PC-9 (cell line): ENCODE data around the gene USP36. TPM values are rescaled to one million over a fixed set of nuclear protein-coding genes. Genes with fewer than 3 reads are reported as not detected.
"Not testable (repeated sequence)": the region's sequence is repeated elsewhere in the genome, so short reads cannot be mapped to it uniquely, and the experiment has no call there.

Experiments
- BruUV-seq: library from RNA; stranded (reverse); fragments of 400-500 nt; replicated peaks from 2 replicates; lab custom pipeline; 2021; lab: Mats Ljungman, UMichigan
- CTCF ChIA-PET: fragments of 300-600 bp; sonication (Branson Sonifier 250); formaldehyde crosslinking; loops from one replicate; lab custom pipeline; 2022; ENCODE audit warnings: antibody characterized with exemption; lab: Charles Lee
- POLR2A ChIA-PET: fragments of 300-600 bp; sonication (Branson Sonifier 250); formaldehyde crosslinking; loops from one replicate; lab custom pipeline; 2022; ENCODE audit warnings: antibody characterized with exemption; ENCODE audit not compliant: unreplicated experiment; lab: Charles Lee
- DNase-seq, 2 experiments: peaks; one replicate each; pipeline versions ENCODE4 v3.0.0 to v3.0.0-alpha.2; 2015 to 2022; ENCODE audit warnings: mixed read lengths in 1 of 2
- H2AFZ ChIP-seq: fragments of 200-600 bp; sonication (generic); 2 replicates; pipeline ENCODE4 v1.8.1; 2017; ENCODE audit warnings: antibody characterized with exemption
- H3F3A ChIP-seq: fragments of 200-600 bp; sonication (generic); 2 replicates; pipeline ENCODE4 v1.8.1; 2017; ENCODE audit warnings: antibody characterized with exemption, mild to moderate bottlenecking, low read depth; ENCODE audit not compliant: insufficient read depth
- H3K27ac ChIP-seq: fragments of 200-600 bp; sonication (generic); 2 replicates; pipeline ENCODE4 v1.6.1; 2016; ENCODE audit warnings: mixed run types
- H3K27me3 ChIP-seq: fragments of 200-600 bp; sonication (generic); 2 replicates; pipeline ENCODE4 v1.6.1; 2016; ENCODE audit warnings: low read depth, mixed run types; ENCODE audit not compliant: insufficient read depth
- H3K36me3 ChIP-seq: fragments of 200-600 bp; sonication (generic); 2 replicates; pipeline ENCODE4 v1.6.1; 2016; ENCODE audit warnings: low read depth, mixed run types
- H3K4me1 ChIP-seq: fragments of 200-600 bp; sonication (generic); replicated peaks from 2 replicates; pipeline ENCODE4 v1.6.1; 2016; ENCODE audit warnings: mixed run types; ENCODE audit not compliant: insufficient read depth
- H3K4me2 ChIP-seq: fragments of 200-600 bp; sonication (generic); 2 replicates; pipeline ENCODE4 v1.6.1; 2017; ENCODE audit warnings: mixed run types
- H3K4me3 ChIP-seq: fragments of 200-600 bp; sonication (generic); 2 replicates; pipeline ENCODE4 v1.6.1; 2016; ENCODE audit warnings: mixed run types
- H3K79me2 ChIP-seq: fragments of 200-600 bp; sonication (generic); 2 replicates; pipeline ENCODE4 v1.6.1; 2017; ENCODE audit warnings: low read depth, mixed run types
- H3K9me2 ChIP-seq: fragments of 200-600 bp; sonication (generic); 2 replicates; pipeline ENCODE4 v1.8.1; 2017; ENCODE audit warnings: mild to moderate bottlenecking; ENCODE audit not compliant: insufficient read depth
- H3K9me3 ChIP-seq: fragments of 200-600 bp; sonication (generic); 2 replicates; pipeline ENCODE4 v1.8.1; 2016; ENCODE audit warnings: low read depth; ENCODE audit not compliant: insufficient read depth
- H4K20me1 ChIP-seq: fragments of 200-600 bp; sonication (generic); 2 replicates; pipeline ENCODE4 v1.8.1; 2017; ENCODE audit not compliant: insufficient read depth
- CTCF ChIP-seq: fragments of 200-600 bp; sonication (generic); conservative IDR thresholded peaks from 2 replicates; pipeline ENCODE4 v1.6.1; 2017; ENCODE audit warnings: mixed run types, antibody characterized with exemption, mild to moderate bottlenecking, moderate library complexity
- EZH2 ChIP-seq: fragments of 200-600 bp; sonication (generic); IDR thresholded peaks from 2 replicates; pipeline ENCODE4 v1.8.0; 2017; ENCODE audit warnings: antibody characterized with exemption, low read depth
- intact Hi-C: fragments of 100-400 bp; cut with micrococcal nuclease; formaldehyde crosslinking; loops from one replicate; pipeline ENCODE4 v1.10.0; 2022; ENCODE audit not compliant: unreplicated experiment
- total RNA-seq: library from RNA; stranded (reverse); gene quantifications from 2 replicates; pipeline ENCODE4 v1.2.3, GENCODE V29; 2021

Gene USP36
- total RNA-seq, 1 experiment from 2014 or later, result 46.2 TPM

DNA sequence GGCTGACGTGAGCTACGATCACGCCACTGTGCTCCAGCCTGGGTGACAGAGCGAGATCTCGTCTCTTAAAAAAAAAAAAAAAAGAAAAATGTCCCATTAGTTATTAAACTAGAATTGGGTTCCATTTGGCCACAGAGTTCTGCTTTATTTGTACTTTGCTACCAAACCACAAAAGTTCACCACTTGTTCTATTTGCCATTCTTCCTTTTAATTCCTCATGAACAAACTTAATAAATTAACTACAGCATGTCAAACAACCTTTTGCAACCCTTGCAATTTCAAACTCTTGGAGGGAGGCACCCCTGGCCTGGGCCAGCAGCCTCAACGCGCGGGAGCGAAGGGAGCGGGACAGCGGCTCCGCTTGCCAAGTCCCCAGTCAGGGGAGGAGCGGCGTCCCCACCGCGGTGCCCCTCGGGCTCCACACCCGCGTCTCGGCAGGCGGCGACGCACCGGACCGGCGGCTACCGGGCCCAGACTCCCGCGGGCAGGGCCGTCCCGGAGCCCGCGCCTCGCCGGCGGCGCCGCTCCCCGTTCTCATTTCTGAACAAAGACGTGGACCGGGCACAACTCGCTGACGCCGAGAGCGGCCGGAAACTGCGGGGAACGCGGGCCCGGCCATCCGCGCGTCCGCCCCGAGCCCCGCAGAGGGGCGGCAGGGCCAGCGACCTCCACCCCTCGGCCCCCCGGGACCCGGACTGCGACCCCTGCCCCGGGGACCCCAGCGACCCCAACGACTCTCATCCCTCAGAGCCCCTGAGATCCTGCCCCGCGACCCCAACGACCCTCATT is 59.3 kb downstream of the USP36 start:
- Histone ChIP-seq H3K79me2 (no peaks in the 10 kb centered on the region), H3K4me3 (peak overlapping the region; percentile 63), H3K36me3 (no peaks in the 10 kb centered on the region), H3K9me3 (no peaks in the 10 kb centered on the region), H3K27me3 (no peaks in the 10 kb centered on the region), H3K4me2 (peak overlapping the region; percentile 82), H3K4me1 (no peaks in the 10 kb centered on the region), H3K27ac (no peak overlapping the region), H3K9me2 (no peaks in the 10 kb centered on the region), H2AFZ (peak overlapping the region; percentile 79; the same call in 1 of the 2 replicates), H3F3A (peaks cover 12% of the 10 kb centered on the region; the same call in 1 of the 2 replicates), H4K20me1 (no peaks in the 10 kb centered on the region)
- no TSS peak for BruUV-seq
- CTCF ChIA-PET, result no interaction called here
- POLR2A ChIA-PET, result no interaction called here
- intact Hi-C loops, result no loop called here
- TF ChIP-seq EZH2 (no peak), CTCF (no peak)
- DNase-seq, result peak in 1 of 2 experiments; percentile 34

DNA sequence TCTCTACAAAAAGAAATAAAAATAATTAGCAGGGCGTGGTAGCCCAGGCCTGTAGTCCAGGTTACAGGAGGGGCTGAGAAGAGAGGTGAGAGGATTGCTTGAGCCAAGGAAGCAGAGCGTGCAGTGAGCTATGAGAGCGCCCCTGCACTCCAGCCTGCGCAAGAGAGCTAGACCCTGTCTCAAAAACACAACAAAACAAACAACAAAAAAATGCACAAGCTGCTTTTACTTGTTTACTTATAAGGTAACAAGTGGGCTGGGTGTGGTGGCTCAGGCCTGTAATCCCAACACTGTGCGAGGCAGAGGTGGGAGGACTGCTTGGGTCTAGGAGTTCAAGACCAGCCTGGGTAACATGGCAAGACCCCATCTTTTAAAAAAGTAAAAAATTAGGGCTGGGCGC is 60.3 kb downstream of the USP36 start:
- Histone ChIP-seq H3K4me2 (no peak overlapping the region), H4K20me1 (no peaks in the 10 kb centered on the region), H3K4me3 (no peak overlapping the region), H3F3A (peaks cover 12% of the 10 kb centered on the region; the same call in 1 of the 2 replicates), H2AFZ (no peak overlapping the region), H3K4me1 (no peaks in the 10 kb centered on the region), H3K27me3 (no peaks in the 10 kb centered on the region), H3K9me3 (no peaks in the 10 kb centered on the region), H3K79me2 (no peaks in the 10 kb centered on the region), H3K27ac (no peak overlapping the region), H3K36me3 (no peaks in the 10 kb centered on the region), H3K9me2 (no peaks in the 10 kb centered on the region)
- ChIA-PET POLR2A (no interaction called here), CTCF (interaction anchor here (0.5 kb wide), 1 partner anchor 185 kb away, joined by 7 read pairs; no protein-coding TSS in a partner anchor)
- intact Hi-C loops, result no loop called here
- DNase-seq, result no peak
- TF ChIP-seq EZH2, result no peak
- TF ChIP-seq CTCF, result no peak
- no TSS peak for BruUV-seq

GRCh38 chr17:78779850-78780249 is 60.8 kb downstream of the USP36 start:
- H3K4me2 ChIP-seq, result no peak overlapping the region
- no peak overlapping the region for H3K4me3 ChIP-seq
- H3F3A ChIP-seq, result peaks cover 12% of the 10 kb centered on the region; the same call in 1 of the 2 replicates
- no peaks in the 10 kb centered on the region for H3K9me3 ChIP-seq
- H3K27ac ChIP-seq, result no peak overlapping the region
- no peak overlapping the region for H2AFZ ChIP-seq
- BruUV-seq, result no TSS peak
- no peaks in the 10 kb centered on the region for H3K4me1 ChIP-seq
- H3K9me2 ChIP-seq, result no peaks in the 10 kb centered on the region
- ChIA-PET POLR2A (no interaction called here), CTCF (no interaction called here)
- intact Hi-C loops, result no loop called here
- no peak for TF ChIP-seq EZH2
- TF ChIP-seq CTCF, result no peak
- H4K20me1 ChIP-seq, result no peaks in the 10 kb centered on the region
- no peaks in the 10 kb centered on the region for H3K27me3 ChIP-seq
- no peak for DNase-seq
- no peaks in the 10 kb centered on the region for H3K79me2 ChIP-seq
- H3K36me3 ChIP-seq, result no peaks in the 10 kb centered on the region

DNA sequence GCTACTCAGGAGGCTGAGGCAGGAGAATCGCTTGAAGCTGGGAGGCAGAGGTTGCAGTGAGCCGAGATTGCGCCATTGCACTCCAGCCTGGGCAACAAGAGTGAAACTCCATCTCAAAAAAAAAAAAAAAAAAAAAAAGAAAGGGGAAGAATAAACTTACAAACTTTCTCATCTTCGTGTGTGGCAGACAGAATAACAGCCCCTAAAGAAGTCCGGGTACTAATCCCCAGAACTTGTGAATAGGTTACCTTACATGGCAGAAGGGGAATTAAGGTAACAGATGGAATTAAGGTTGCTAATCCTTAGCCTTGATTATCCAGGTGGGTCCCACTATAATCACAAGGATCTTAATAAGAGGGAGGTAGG is 61.3 kb downstream of the USP36 start:
- H4K20me1 ChIP-seq, H3K4me2 ChIP-seq, H2AFZ ChIP-seq, H3K36me3 ChIP-seq, H3K79me2 ChIP-seq, H3K27ac ChIP-seq, H3K27me3 ChIP-seq, H3K9me3 ChIP-seq, H3K4me3 ChIP-seq, H3K4me1 ChIP-seq, intact Hi-C loops, DNase-seq, H3K9me2 ChIP-seq, BruUV-seq, POLR2A ChIA-PET: not testable (repeated sequence)
- H3F3A ChIP-seq, result peaks cover 12% of the 10 kb centered on the region; the same call in 1 of the 2 replicates
- CTCF ChIA-PET, result interaction anchor here (0.7 kb wide), 1 partner anchor 597 kb away, joined by 9 read pairs; no protein-coding TSS in a partner anchor
